ENCODE data around the gene RNF111.

DNA sequence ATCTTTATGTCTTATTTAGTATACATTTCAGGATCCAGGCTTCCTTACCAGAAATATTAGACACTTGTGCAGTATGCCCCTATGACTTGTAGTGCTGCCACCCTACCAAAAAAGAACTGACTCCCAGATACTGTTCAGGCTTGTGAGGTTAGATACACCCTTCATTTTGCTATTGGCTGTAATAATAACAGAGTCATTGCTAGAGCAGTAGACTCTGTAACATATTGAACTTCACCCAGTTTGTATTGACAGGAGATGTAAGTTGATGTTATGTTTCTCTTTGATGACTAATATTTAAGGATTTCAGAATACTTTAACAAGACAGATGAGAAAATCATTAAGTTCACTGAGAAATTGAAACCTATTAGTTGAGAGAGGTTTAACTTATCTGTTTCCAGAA, 32.9 kb downstream of the RNF111 start:
- TF ChIP-seq ERG (CRISPR knock-in tag; IDR thresholded peaks at IDR 0.05) (no peak), ELF4 (CRISPR knock-in tag; IDR thresholded peaks at IDR 0.05; ENCODE audit: low read depth) (no peak), GTF2I (CRISPR knock-in tag; conservative IDR thresholded peaks at IDR 0.05) (no peak)
- TF ChIP-seq, protein P1, sequence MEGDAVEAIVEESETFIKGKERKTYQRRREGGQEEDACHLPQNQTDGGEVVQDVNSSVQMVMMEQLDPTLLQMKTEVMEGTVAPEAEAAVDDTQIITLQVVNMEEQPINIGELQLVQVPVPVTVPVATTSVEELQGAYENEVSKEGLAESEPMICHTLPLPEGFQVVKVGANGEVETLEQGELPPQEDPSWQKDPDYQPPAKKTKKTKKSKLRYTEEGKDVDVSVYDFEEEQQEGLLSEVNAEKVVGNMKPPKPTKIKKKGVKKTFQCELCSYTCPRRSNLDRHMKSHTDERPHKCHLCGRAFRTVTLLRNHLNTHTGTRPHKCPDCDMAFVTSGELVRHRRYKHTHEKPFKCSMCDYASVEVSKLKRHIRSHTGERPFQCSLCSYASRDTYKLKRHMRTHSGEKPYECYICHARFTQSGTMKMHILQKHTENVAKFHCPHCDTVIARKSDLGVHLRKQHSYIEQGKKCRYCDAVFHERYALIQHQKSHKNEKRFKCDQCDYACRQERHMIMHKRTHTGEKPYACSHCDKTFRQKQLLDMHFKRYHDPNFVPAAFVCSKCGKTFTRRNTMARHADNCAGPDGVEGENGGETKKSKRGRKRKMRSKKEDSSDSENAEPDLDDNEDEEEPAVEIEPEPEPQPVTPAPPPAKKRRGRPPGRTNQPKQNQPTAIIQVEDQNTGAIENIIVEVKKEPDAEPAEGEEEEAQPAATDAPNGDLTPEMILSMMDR (IDR thresholded peaks at IDR 0.05): no peak
- TF ChIP-seq, protein P2, sequence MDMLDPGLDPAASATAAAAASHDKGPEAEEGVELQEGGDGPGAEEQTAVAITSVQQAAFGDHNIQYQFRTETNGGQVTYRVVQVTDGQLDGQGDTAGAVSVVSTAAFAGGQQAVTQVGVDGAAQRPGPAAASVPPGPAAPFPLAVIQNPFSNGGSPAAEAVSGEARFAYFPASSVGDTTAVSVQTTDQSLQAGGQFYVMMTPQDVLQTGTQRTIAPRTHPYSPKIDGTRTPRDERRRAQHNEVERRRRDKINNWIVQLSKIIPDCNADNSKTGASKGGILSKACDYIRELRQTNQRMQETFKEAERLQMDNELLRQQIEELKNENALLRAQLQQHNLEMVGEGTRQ (CRISPR knock-in tag; IDR thresholded peaks at IDR 0.05): no peak
- TF ChIP-seq, protein P3, sequence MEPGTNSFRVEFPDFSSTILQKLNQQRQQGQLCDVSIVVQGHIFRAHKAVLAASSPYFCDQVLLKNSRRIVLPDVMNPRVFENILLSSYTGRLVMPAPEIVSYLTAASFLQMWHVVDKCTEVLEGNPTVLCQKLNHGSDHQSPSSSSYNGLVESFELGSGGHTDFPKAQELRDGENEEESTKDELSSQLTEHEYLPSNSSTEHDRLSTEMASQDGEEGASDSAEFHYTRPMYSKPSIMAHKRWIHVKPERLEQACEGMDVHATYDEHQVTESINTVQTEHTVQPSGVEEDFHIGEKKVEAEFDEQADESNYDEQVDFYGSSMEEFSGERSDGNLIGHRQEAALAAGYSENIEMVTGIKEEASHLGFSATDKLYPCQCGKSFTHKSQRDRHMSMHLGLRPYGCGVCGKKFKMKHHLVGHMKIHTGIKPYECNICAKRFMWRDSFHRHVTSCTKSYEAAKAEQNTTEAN (CRISPR knock-in tag; IDR thresholded peaks at IDR 0.05): no peak

Data from WTC11 (cell line).